A673 (cell line): ENCODE data around the gene ZNF24. TPM values are rescaled to one million over a fixed set of nuclear protein-coding genes. Genes with fewer than 3 reads are reported as not detected.

Experiments
- BruUV-seq: library from RNA; stranded (reverse); fragments of 400-500 nt; replicated peaks from 2 replicates; lab custom pipeline; 2021; lab: Mats Ljungman, UMichigan
- CTCF ChIA-PET: fragments of 300-600 bp; sonication (Branson Sonifier 250); formaldehyde crosslinking; loops from one replicate; lab custom pipeline; 2022; ENCODE audit warnings: antibody characterized with exemption; lab: Charles Lee
- POLR2A ChIA-PET: fragments of 300-600 bp; sonication (Branson Sonifier 250); formaldehyde crosslinking; loops from one replicate; lab custom pipeline; 2022; ENCODE audit warnings: antibody characterized with exemption; ENCODE audit not compliant: low non-redundant PET; lab: Charles Lee
- DNase-seq: peaks from one replicate; pipeline ENCODE4 v3.0.0-alpha.2; 2015; ENCODE audit warnings: low spot score
- H3K27ac ChIP-seq: fragments of 200-600 bp; sonication (generic); 2 replicates; pipeline ENCODE4 v1.5.1; 2016; ENCODE audit warnings: mixed run types, low read depth, mild to moderate bottlenecking, mixed read lengths, antibody characterized with exemption, low read length; ENCODE audit not compliant: poor library complexity, severe bottlenecking
- H3K27me3 ChIP-seq: fragments of 200-600 bp; sonication (generic); replicated peaks from 2 replicates; pipeline ENCODE4 v1.6.1; 2017; ENCODE audit warnings: mixed run types, low read depth, mild to moderate bottlenecking, mixed read lengths, antibody characterized with exemption, low read length; ENCODE audit not compliant: insufficient read depth, poor library complexity
- H3K36me3 ChIP-seq: fragments of 200-600 bp; sonication (generic); 2 replicates; pipeline ENCODE4 v1.6.1; 2016; ENCODE audit warnings: mixed run types, mild to moderate bottlenecking, mixed read lengths, antibody characterized with exemption, low read length; ENCODE audit not compliant: insufficient read depth, poor library complexity, severe bottlenecking
- H3K4me1 ChIP-seq: fragments of 200-600 bp; sonication (generic); 2 replicates; pipeline ENCODE4 v1.6.1; 2017; ENCODE audit warnings: mixed run types, mild to moderate bottlenecking, mixed read lengths, antibody characterized with exemption, low read length; ENCODE audit not compliant: insufficient read depth, poor library complexity, severe bottlenecking
- H3K4me3 ChIP-seq: fragments of 200-600 bp; sonication (generic); 2 replicates; pipeline ENCODE4 v1.5.1; 2016; ENCODE audit warnings: low read depth, mixed run types, mild to moderate bottlenecking, mixed read lengths, low read length; ENCODE audit not compliant: poor library complexity, severe bottlenecking
- H3K9me3 ChIP-seq: fragments of 200-600 bp; sonication (generic); 2 replicates; pipeline ENCODE4 v1.6.1; 2016; ENCODE audit warnings: mixed run types, low read depth, mild to moderate bottlenecking, mixed read lengths, antibody characterized with exemption, low read length; ENCODE audit not compliant: poor library complexity, severe bottlenecking
- CTCF ChIP-seq: fragments of 300-800, 200-600 bp; sonication (generic); conservative IDR thresholded peaks from 2 replicates; pipeline ENCODE4 v1.5.1; 2017; ENCODE audit warnings: low read depth, mild to moderate bottlenecking, antibody characterized with exemption, low read length, moderate library complexity, mixed read lengths
- EZH2 ChIP-seq: fragments of 200-600 bp; sonication (generic); IDR thresholded peaks from 2 replicates; pipeline ENCODE4 v1.6.1; 2017; ENCODE audit warnings: borderline replicate concordance, low read depth, mild to moderate bottlenecking, mixed read lengths, antibody characterized with exemption, low read length; ENCODE audit not compliant: poor library complexity, severe bottlenecking
- intact Hi-C: fragments of 100-400 bp; cut with micrococcal nuclease; formaldehyde crosslinking; loops from one replicate; pipeline ENCODE4 v1.10.0; 2022; ENCODE audit not compliant: unreplicated experiment
- total RNA-seq: library from RNA; stranded (reverse); gene quantifications from 2 replicates; pipeline ENCODE4 v1.2.3, GENCODE V29; 2021

The ZNF24 gene
- total RNA-seq, 1 experiment from 2014 or later, result 63.3 TPM

- no peak for DNase-seq
- CTCF ChIA-PET, result interaction anchor here (0.6 kb wide), 1 partner anchor 183 kb away, joined by 8 read pairs; no protein-coding TSS in a partner anchor
Measured at GRCh38 chr18:35326695-35327387, 17.4 kb downstream of the ZNF24 start.

GRCh38 chr18:35324926-35325655 is 19.1 kb downstream of the ZNF24 start:
- ChIA-PET CTCF (no interaction called here), POLR2A (no interaction called here)
- BruUV-seq, result no TSS peak
- H3K36me3 ChIP-seq, result no peaks in the 10 kb centered on the region
- DNase-seq, result no peak
- no peaks in the 10 kb centered on the region for H3K9me3 ChIP-seq
- H3K27ac ChIP-seq, result no peak overlapping the region
- TF ChIP-seq EZH2, result no peak
- no peak for TF ChIP-seq CTCF
- intact Hi-C loops, result no loop called here
- no peaks in the 10 kb centered on the region for H3K4me1 ChIP-seq
- H3K27me3 ChIP-seq, result no peaks in the 10 kb centered on the region
- H3K4me3 ChIP-seq, result no peak overlapping the region

More at GRCh38 chr18:35326695-35327387, 17.4 kb downstream of the ZNF24 start:
- no peaks in the 10 kb centered on the region for H3K4me1 ChIP-seq
- no peak overlapping the region for H3K27ac ChIP-seq
- no peaks in the 10 kb centered on the region for H3K27me3 ChIP-seq
- POLR2A ChIA-PET, result no interaction called here
- no peaks in the 10 kb centered on the region for H3K9me3 ChIP-seq
- H3K36me3 ChIP-seq, result no peaks in the 10 kb centered on the region
- no peak overlapping the region for H3K4me3 ChIP-seq
- intact Hi-C loops, result no loop called here
- BruUV-seq, result no TSS peak
- no peak for TF ChIP-seq EZH2
- no peak for TF ChIP-seq CTCF

GRCh38 chr18:35322486-35323458 is 21.4 kb downstream of the ZNF24 start:
- CTCF ChIA-PET, result interaction anchor here (0.7 kb wide), 1 partner anchor 793 kb away, joined by 3 read pairs; no protein-coding TSS in a partner anchor
- POLR2A ChIA-PET, result no interaction called here

More at GRCh38 chr18:35322486-35323458, 21.4 kb downstream of the ZNF24 start:
- intact Hi-C loops, result no loop called here
- H3K27ac ChIP-seq, result no peak overlapping the region
- H3K4me1 ChIP-seq, result no peaks in the 10 kb centered on the region
- H3K4me3 ChIP-seq, result no peak overlapping the region
- no peaks in the 10 kb centered on the region for H3K27me3 ChIP-seq
- no peak for TF ChIP-seq EZH2
- no peak for TF ChIP-seq CTCF
- DNase-seq, result no peak
- BruUV-seq, result no TSS peak
- no peaks in the 10 kb centered on the region for H3K9me3 ChIP-seq
- H3K36me3 ChIP-seq, result no peaks in the 10 kb centered on the region
